Colonic mucosa (tissue), 4 donors: ENCODE measurements around the gene GULP1. TPM values are rescaled to one million over a fixed set of nuclear protein-coding genes. Genes with fewer than 3 reads are reported as not detected.

Experiments used
- DNase-seq: peaks from one replicate; pipeline ENCODE4 v3.0.0-alpha.2; 2020
- H3K27ac ChIP-seq: fragments of 200-600 bp; one replicate; pipeline ENCODE4 v1.8.0; 2021
- H3K27me3 ChIP-seq: fragments of 200-600 bp; one replicate; pipeline ENCODE4 v1.8.0; 2021
- H3K36me3 ChIP-seq: fragments of 200-600 bp; one replicate; pipeline ENCODE4 v1.8.0; 2021
- H3K4me1 ChIP-seq: fragments of 200-600 bp; one replicate; pipeline ENCODE4 v1.8.0; 2021; ENCODE audit warnings: mild to moderate bottlenecking
- H3K4me3 ChIP-seq: fragments of 200-600 bp; one replicate; pipeline ENCODE4 v1.8.0; 2021
- H3K9ac ChIP-seq, 2 donors: one replicate each; pipeline ENCODE4 v1.7.0; 2013; ENCODE audit warnings: control low read depth in 2 of 2, low read depth in 2 of 2, low read length in 2 of 2
- H3K9me3 ChIP-seq: fragments of 200-600 bp; one replicate; pipeline ENCODE4 v1.8.0; 2021
- intact Hi-C: fragments of 100-400 bp; cut with DNase I; formaldehyde crosslinking; loops from one replicate; pipeline ENCODE4 v1.14.1; 2022
- total RNA-seq, 2 donors: library from RNA; stranded (reverse); fragmentation: NEBNext Ultra II Directional in 1 of 2; extraction: Animal tissue kit (Norgen Biotek cat#: 25700) in 1 of 2; gene quantifications; one replicate each; pipeline ENCODE4 v1.2.1, GENCODE V29; 2021
- TF ChIP-seq, protein P1 (sequence below): fragments of 200-600 bp; IDR thresholded peaks from one replicate; pipeline ENCODE4 v1.8.0; 2022; ENCODE audit warnings: antibody characterized with exemption, mild to moderate bottlenecking
- donor health status: healthy.
- donor health status: DM: no; HTN: no; CAD: no.
- donor health status: DM: no; HTN: no; CAD: no.

Gene GULP1
- total RNA-seq, 2 donors from 2014 or later, result 10.4 to 11.8 TPM

DNA sequence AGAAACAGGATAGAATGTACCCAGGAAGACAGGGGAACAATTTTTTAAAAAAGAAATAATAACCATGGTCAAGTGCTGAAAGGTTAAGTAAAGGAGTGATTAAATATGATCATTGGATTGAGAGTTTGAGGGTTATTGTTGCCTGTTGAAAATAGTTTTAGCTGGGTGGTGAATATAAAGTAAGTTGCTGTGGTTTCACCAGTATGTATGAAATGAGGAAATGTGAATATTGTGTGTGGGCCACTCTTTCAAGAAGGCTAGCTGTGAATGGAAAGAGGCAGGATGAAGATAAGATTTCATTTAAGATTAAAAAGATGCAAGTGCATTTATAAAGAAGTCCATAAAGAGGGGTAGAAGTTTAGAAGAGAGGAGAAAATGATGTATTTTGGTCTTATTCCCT is 53.8 kb downstream of the GULP1 start:
- no peaks in the 10 kb centered on the region for H3K4me1 ChIP-seq
- H3K4me3 ChIP-seq, result no peak overlapping the region
- DNase-seq, result no peak
- no peaks in the 10 kb centered on the region for H3K27me3 ChIP-seq
- TF ChIP-seq, protein P1, sequence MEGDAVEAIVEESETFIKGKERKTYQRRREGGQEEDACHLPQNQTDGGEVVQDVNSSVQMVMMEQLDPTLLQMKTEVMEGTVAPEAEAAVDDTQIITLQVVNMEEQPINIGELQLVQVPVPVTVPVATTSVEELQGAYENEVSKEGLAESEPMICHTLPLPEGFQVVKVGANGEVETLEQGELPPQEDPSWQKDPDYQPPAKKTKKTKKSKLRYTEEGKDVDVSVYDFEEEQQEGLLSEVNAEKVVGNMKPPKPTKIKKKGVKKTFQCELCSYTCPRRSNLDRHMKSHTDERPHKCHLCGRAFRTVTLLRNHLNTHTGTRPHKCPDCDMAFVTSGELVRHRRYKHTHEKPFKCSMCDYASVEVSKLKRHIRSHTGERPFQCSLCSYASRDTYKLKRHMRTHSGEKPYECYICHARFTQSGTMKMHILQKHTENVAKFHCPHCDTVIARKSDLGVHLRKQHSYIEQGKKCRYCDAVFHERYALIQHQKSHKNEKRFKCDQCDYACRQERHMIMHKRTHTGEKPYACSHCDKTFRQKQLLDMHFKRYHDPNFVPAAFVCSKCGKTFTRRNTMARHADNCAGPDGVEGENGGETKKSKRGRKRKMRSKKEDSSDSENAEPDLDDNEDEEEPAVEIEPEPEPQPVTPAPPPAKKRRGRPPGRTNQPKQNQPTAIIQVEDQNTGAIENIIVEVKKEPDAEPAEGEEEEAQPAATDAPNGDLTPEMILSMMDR, result no peak
- no peak overlapping the region for H3K9ac ChIP-seq
- H3K27ac ChIP-seq, result no peak overlapping the region
- H3K9me3 ChIP-seq, result no peaks in the 10 kb centered on the region
- no peaks in the 10 kb centered on the region for H3K36me3 ChIP-seq
- intact Hi-C loops, result no loop called here

DNA sequence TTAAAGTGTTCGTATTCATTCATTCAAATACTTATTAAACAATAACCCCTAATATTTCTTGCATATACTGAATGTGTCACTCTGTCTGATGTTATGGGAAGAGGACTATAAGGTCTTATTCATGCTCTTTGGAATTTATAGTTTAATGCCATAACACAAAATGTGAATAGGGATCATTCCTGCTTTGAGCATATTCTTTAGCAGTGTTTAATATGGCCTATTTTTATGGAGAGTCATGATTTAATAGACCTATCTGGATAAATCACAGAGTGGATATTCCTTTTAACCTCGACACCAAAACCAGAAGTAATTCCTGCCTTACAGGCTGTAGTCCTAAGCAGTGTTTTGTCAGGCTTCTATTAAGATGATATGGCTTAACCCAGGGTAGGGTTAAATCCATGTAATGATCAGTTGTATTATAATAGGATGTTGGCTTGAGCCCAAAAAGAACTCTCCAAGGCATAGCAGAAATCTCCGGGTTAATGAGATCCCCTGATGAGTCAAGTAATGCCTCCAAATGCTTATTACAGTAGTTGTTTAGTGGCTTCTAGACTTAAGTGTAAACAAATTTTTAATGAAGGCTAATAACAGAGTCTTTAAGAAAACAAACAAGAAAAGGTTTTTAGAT is 54.3 kb downstream of the GULP1 start:
- DNase-seq, result no peak
- Histone ChIP-seq H3K9me3 (no peaks in the 10 kb centered on the region), H3K4me3 (no peak overlapping the region), H3K27me3 (no peaks in the 10 kb centered on the region), H3K36me3 (no peaks in the 10 kb centered on the region), H3K4me1 (no peaks in the 10 kb centered on the region), H3K9ac (no peak overlapping the region), H3K27ac (no peak overlapping the region)
- TF ChIP-seq, protein P1, result no peak
- intact Hi-C loops, result no loop called here

DNA sequence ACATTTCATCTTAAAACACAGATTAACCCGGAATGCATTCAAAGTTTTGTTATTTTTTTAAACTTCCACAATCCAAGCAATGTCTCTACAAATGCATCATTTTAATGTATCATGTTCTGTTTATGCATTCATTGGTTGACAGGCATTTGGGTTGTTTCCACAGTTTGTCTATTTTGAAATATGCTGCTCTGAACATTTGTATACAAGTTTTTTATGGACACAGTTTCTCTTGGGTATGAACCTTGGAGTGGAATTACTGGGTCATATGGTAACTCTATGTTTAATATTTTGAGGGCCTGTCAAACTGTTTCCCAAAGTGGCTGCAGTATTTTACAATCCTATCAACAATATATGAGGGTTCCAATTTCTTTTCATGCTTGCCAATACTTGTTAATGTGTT is 57.3 kb downstream of the GULP1 start:
- no peaks in the 10 kb centered on the region for H3K4me1 ChIP-seq
- H3K27me3 ChIP-seq, result no peaks in the 10 kb centered on the region
- no peak overlapping the region for H3K27ac ChIP-seq
- no peaks in the 10 kb centered on the region for H3K9me3 ChIP-seq
- no peak overlapping the region for H3K9ac ChIP-seq
- intact Hi-C loops, result no loop called here
- TF ChIP-seq, protein P1, result no peak
- no peak for DNase-seq
- H3K4me3 ChIP-seq, result no peak overlapping the region
- H3K36me3 ChIP-seq, result no peaks in the 10 kb centered on the region

DNA sequence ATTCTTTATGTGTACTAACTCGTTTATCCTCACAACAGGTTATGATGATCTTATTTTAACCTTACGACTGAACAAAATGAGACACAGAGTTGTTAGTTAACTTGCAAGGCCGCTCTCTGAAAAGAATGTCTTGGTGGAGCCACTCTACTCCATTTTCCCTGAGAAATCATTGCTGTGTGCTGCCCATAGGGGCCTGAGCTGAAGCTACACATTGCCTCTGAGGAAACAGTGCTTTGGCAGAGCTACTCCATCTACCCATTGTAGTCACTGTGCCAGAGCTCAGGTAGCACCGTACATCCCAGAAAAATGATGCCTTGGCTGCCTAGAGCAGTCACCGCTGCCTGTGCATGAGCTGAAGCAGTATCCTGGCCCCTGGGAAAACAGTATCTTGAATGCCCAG is 61.6 kb downstream of the GULP1 start:
- no peaks in the 10 kb centered on the region for H3K4me1 ChIP-seq

DNA sequence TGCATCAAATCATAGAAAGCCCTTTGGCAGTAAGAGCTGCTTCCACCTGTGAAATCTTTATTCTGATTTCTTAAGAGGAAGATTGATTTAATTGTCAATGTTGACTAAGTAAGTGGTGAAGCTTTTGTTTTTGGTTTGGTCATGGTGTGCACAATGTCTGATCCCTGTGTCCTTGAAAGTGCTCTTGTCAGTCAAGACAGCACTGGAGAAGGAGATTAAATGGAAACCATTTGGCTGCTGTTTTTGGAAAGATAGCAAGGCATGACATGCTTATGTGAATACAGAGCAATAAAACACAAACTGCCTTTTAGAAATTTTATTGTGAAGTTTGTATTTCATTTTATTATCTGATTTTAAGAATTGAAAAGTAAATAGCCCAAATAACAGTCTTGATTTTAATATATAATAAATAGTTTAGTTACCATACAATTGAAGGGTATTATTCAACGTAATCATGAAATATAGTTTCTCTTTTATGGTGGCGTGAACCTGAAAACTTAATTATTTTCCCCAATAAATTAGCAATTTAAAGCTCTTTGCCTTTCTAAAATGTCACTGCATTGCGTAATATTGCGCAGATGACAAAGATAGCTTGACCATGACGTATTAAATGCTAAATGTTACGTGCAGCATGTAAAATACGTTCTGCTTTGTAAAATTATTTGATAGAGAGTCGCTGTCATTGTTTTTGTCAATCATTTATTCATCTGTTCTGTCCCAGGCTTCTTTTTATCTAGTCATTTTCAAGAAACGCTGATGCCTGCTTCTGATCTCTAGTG is 69.0 kb downstream of the GULP1 start:
- Histone ChIP-seq H3K9ac (no peak overlapping the region), H3K27me3 (no peaks in the 10 kb centered on the region), H3K27ac (no peak overlapping the region), H3K4me3 (no peak overlapping the region), H3K36me3 (no peaks in the 10 kb centered on the region), H3K4me1 (no peaks in the 10 kb centered on the region), H3K9me3 (no peaks in the 10 kb centered on the region)
- intact Hi-C loops, result no loop called here
- TF ChIP-seq, protein P1, result no peak
- DNase-seq, result no peak

More for the DNA sequence above, 61.6 kb downstream of the GULP1 start:
- Histone ChIP-seq H3K9me3 (no peaks in the 10 kb centered on the region), H3K27ac (no peak overlapping the region), H3K4me3 (no peak overlapping the region), H3K27me3 (no peaks in the 10 kb centered on the region), H3K36me3 (no peaks in the 10 kb centered on the region), H3K9ac (no peak overlapping the region)
- intact Hi-C loops, result no loop called here
- no peak for DNase-seq
- TF ChIP-seq, protein P1, result no peak
